Stimulated activated CD4-positive, alpha-beta T cell treated with anti-CD3 and anti-CD28 coated beads, Interleukin-1b, Interleukin-23, amount 100 ng/mL, for 4 hours (primary cell): ENCODE measurements around the gene SHROOM3.
"Not testable (repeated sequence)": the region's sequence is repeated elsewhere in the genome, so short reads cannot be mapped to it uniquely, and the experiment has no call there.

ENCODE experiments used
- DNase-seq, 2 donors: peaks; one replicate each; pipeline ENCODE4 v3.0.0-alpha.2; 2020; ENCODE audit warnings: low read depth in 2 of 2

The SHROOM3 gene

GRCh38 chr4:76434901-76435527, at the start of gene SHROOM3:
Gene SHROOM3, plus strand, starts transcription at chr4:76435229. Its CDS starts 824 bp downstream, at chr4:76436053.
- no peak for DNase-seq

- no peak for DNase-seq
These were observed 49.1 kb upstream of the SHROOM3 start for GRCh38 chr4:76385974-76386373.

GRCh38 chr4:76386566-76387305, 48.3 kb upstream of the SHROOM3 start:
- DNase-seq, result no peak

DNA sequence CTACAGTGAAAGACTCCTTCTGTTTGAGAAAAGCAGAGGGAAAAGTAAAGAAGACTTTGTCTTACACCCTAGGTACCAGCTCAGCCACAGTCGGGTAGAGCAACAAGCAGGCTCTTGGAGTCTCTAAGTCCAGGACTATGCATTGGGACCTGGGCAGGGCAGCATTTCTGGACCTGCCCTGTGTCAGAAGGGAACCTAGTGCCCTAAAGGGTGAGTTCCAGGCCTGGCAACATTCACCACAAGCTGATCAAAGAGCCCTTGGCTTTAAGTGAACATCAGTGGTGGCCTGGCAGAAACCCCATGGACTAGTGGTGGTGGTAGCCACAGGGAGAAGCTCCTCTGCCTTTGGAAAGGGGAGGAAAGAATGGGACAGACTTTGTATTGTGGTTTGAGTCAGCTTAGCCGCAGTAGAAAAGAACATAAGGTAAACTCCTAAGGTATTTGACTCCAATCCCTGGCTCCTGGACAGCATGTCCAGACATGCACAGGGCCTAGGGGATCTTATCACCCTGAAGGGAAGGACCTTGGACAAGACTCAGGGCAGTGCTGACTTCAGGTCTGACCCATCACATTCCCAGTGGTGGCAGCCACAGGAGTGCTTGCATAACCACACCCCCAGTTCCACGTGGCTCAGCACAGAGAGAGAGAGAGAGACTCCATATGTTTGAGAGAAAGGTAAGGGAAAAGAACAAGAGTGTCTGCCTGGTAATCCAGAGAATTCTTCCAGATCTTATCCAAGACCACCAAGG, 46.7 kb upstream of the SHROOM3 start:
- no peak for DNase-seq

DNA sequence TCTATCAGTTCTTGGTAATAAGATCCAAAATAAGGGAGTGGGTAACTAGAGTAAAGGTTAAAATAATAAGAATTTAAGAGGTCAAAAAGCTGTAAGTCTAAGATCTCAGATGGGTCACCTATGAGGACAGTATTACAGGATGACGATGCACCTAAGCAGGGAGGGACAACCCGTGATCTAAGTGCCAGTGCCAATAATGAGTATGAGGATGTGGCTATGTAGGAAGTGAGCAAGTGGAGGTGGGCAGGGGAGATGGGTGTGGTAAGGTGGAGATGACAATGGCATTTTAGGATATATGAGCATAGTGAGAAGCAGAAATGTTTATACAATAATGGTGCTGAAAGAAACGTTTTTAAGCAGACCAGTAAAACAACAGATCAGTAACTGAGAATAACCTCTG, 33.4 kb upstream of the SHROOM3 start:
- no peak for DNase-seq

- no peak for DNase-seq
These were observed 28.9 kb upstream of the SHROOM3 start for GRCh38 chr4:76406081-76406480.

- no peak for DNase-seq
These were observed 27.4 kb upstream of the SHROOM3 start for GRCh38 chr4:76407440-76408119.

- DNase-seq, result no peak
These were observed 24.4 kb upstream of the SHROOM3 start for GRCh38 chr4:76410636-76411035.

DNA sequence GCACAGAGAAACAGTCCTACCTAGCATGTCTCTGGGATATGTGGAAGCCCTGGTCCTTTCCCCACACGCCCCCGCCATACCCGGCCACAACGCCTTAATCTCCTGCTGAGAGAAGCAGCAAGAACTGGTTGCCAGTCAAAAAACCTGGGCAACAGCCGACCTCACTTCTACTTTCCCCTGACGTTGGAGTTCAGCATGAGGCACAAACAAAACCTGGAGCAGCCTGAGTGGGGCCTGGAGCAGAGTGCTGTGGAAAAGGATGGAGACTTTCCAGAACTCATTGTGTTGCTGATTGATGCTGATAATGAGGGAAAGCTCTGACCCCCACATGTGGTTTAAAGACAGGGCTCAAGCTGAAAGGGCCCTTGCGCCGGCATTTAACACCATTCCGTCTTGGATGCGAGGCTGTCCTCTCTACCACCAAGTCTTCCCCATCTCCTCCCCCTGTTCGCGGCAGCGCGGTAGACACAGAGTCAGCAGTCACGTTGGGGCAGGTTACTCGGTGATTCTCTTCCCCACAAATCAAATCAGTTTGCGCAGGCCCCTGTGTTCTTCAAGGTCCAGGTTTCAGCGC, 14.8 kb upstream of the SHROOM3 start:
- no peak for DNase-seq

DNA sequence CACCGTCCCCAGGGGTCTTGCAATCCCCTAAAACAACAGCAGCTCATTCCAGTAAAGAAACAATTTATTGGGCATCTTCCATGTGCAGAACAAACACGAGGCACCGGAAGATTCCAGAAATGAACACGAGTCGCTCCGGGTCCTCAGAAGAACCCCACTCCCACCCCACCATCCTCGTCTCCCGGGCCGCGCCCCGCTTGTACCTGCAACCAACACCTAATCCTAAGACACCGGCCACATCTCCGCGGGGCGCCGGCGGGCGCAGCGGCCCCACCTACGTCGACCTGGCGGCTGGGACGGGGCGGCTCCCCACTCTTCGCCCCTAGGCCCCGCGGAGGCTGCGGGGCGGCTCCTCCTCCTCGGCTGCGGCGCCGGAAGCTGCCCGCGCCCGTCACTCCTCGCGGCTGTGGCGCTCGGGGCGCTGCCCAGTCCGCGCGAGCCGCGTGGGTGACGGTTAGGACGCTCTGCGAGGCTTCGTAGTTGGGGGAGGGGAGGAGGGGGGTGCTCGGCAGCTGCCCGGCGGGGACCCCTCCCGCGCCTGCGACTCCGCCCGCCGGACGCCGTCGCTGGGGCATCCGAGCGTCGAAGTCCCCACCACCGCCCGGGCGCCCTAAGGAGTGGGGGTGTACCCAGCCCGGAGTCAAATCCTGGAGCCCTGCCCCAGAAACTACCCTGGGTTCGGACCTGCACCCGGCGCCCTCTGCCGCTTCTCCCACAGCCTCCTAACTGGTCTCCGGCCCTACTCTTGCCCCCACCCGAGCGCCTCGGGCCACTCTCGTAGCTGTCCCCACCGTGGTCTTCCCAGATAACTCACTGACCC, 14.1 kb upstream of the SHROOM3 start, which contains the start of gene CCDC158:
Gene CCDC158 (minus strand): TSS at position 380 of the 820 bp plus-strand sequence. CDS start 17,934 bp downstream, outside the sequence.
- DNase-seq, result no peak

- DNase-seq, result not testable (repeated sequence)
These were observed 11.9 kb upstream of the SHROOM3 start for GRCh38 chr4:76423159-76423558.

DNA sequence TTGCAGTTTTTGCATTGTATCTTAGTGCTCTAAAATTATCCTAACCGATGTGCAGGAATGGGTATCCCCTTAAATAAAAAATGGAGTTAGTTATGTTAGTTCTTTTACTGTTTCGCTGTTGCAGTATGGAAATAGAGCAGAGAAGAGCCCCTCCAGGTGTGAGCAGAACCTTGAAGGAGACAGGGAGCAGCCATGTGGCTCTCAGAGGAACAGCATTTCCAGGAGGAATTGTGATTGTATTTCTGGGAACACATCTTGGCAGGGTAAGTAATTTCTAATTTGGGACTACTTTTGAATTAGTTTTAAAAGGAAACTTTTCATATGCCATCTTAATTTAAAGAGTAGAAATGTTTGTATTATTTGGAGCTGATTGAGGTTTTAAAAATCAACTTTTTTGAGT, 8.8 kb upstream of the SHROOM3 start:
- no peak for DNase-seq

GRCh38 chr4:76429636-76430035, 5.4 kb upstream of the SHROOM3 start:
- DNase-seq, result no peak

- no peak for DNase-seq
These were observed 4.3 kb upstream of the SHROOM3 start for GRCh38 chr4:76430519-76431388.

DNA sequence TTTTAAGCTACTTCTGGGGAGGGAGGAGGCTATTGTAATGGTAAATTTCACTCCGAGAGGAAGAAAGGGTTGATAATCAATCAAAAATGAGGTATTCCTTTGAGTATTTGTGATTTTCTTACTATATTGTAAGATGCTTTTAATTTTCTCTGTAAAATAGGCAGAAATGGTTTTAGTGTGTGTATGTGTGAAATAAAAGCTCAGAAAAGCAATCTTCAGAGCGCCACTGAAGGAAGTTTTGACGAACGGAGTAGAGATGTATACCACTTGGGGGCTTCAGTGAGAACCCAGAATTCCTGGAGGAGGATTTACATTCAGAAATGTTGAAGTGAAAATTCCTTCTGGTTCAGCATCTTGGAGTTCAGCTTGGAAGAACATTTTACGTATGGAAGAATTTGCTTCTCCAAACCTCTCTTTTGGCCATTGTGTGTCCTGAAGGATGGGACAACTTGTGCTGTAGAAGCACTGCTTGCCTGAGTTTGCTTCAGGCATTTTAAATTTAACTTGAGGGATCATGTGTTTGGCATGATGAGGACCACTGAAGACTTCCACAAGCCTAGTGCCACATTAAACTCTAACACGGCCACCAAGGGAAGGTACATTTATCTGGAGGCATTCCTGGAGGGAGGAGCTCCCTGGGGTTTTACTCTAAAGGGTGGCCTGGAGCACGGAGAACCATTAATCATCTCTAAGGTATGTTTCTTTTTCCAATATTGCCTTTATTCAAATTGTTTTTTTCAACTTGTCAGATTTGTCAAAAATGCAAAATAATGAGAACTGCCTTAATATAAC, 695 bp downstream of the SHROOM3 start:
- no peak for DNase-seq

GRCh38 chr4:76439491-76439890, 4.5 kb downstream of the SHROOM3 start:
- no peak for DNase-seq

DNA sequence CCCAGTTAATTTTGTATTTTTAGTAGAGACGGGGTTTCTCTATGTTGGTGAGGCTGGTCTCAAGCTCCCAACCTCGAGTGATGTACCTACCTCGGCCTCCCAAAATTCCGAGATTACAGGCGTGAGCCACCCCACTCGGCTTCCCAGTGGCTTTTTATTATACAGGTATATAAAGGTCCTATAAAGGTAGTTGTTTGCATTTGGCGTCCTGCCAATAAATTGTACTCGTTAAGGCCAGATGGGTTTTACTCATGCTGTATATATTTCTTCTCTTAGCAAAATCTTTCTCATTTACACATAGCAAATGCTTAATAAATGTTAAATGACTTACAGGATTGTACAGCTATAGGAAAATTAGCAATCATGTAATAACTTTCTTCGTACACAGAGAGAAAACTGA, 6.9 kb downstream of the SHROOM3 start:
- no peak for DNase-seq

DNA sequence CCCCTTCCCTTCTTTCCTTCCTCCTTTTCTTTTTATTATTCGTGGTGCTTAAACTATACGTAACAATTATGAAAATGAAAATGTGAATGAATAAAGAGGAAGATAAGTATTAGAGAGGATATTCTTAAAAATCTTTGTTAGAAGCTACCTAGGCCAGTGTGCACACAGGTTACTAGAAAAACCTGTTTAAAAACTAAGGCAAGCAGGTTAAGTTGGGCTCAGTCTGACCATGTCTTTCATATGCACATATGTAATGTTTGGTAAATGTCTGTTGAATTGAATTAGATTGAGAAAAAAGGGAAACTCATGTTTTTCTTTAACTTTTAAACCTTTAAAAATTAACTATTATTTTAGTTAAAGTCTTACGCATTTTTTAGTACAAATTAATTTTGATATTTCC, 7.8 kb downstream of the SHROOM3 start:
- no peak for DNase-seq

- no peak for DNase-seq
These were observed 8.3 kb downstream of the SHROOM3 start for GRCh38 chr4:76443376-76443775.
